ENCODE measurements around the gene CORO7. TPM values are rescaled to one million over a fixed set of nuclear protein-coding genes. Genes with fewer than 3 reads are reported as not detected.

The CORO7 gene
- total and polyA plus RNA-seq, 9 of the 15 experiments (the other 6 are each of a cell fraction or from before 2014, with no cell fraction given) = 0.45 to 77.2 (median 18.7) TPM

GRCh38 chr16:4433914-4434787 is 17.8 kb upstream of the CORO7 start (continued):
- TF ChIP-seq E2F6 (IDR thresholded peaks at IDR 0.05; ENCODE audit: borderline replicate concordance in 1 of 2, extremely low read depth in 1 of 2, insufficient read depth in 1 of 2, insufficient read length in 1 of 2, low read depth in 1 of 2, low read length in 1 of 2, poor library complexity in 1 of 2, severe bottlenecking in 1 of 2) (peak in 1 of 2 experiments; percentile 20), ZKSCAN1 (IDR thresholded peaks at IDR 0.05; ENCODE audit: low read depth, low read length) (no peak), RCOR1 (IDR thresholded peaks at IDR 0.05; ENCODE audit: borderline replicate concordance in 1 of 2, low read depth in 2 of 2, low read length in 2 of 2) (peak in 1 of 2 experiments; percentile 73; a peak in 1 of 4 replicates), CREM (IDR thresholded peaks at IDR 0.05; ENCODE audit: low read depth) (0 out of 2 replicates have a peak, but pooled peaks have one; percentile 32), POLR2AphosphoS2 (IDR thresholded peaks at IDR 0.05; ENCODE audit: low read length) (peak; percentile 95; the same call in 1 of the 2 replicates), ZNF589 (CRISPR knock-in tag; IDR thresholded peaks at IDR 0.05; ENCODE audit: low read depth) (0 out of 2 replicates have a peak, but pooled peaks have one; percentile 13), FUS (optimal IDR thresholded peaks at IDR 0.05; ENCODE audit: low read depth, low read length) (no peak), GABPB1 (CRISPR knock-in tag; IDR thresholded peaks at IDR 0.05) (peak; percentile 40; the same call in 1 of the 2 replicates), MTA2 (IDR thresholded peaks at IDR 0.05; ENCODE audit: low read depth) (no peak), MECOM (CRISPR knock-in tag; IDR thresholded peaks at IDR 0.05) (no peak), ZSCAN32 (CRISPR knock-in tag; IDR thresholded peaks at IDR 0.05) (no peak), AFF1 (IDR thresholded peaks at IDR 0.05; ENCODE audit: low read depth in 1 of 2, partially characterized antibody in 2 of 2) (peak in 1 of 2 experiments; percentile 35)
- TF ChIP-seq, protein P1, sequence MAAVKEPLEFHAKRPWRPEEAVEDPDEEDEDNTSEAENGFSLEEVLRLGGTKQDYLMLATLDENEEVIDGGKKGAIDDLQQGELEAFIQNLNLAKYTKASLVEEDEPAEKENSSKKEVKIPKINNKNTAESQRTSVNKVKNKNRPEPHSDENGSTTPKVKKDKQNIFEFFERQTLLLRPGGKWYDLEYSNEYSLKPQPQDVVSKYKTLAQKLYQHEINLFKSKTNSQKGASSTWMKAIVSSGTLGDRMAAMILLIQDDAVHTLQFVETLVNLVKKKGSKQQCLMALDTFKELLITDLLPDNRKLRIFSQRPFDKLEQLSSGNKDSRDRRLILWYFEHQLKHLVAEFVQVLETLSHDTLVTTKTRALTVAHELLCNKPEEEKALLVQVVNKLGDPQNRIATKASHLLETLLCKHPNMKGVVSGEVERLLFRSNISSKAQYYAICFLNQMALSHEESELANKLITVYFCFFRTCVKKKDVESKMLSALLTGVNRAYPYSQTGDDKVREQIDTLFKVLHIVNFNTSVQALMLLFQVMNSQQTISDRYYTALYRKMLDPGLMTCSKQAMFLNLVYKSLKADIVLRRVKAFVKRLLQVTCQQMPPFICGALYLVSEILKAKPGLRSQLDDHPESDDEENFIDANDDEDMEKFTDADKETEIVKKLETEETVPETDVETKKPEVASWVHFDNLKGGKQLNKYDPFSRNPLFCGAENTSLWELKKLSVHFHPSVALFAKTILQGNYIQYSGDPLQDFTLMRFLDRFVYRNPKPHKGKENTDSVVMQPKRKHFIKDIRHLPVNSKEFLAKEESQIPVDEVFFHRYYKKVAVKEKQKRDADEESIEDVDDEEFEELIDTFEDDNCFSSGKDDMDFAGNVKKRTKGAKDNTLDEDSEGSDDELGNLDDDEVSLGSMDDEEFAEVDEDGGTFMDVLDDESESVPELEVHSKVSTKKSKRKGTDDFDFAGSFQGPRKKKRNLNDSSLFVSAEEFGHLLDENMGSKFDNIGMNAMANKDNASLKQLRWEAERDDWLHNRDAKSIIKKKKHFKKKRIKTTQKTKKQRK (IDR thresholded peaks at IDR 0.05; ENCODE audit: borderline replicate concordance, low read depth, low read length) = no peak
- TF ChIP-seq, protein P2, sequence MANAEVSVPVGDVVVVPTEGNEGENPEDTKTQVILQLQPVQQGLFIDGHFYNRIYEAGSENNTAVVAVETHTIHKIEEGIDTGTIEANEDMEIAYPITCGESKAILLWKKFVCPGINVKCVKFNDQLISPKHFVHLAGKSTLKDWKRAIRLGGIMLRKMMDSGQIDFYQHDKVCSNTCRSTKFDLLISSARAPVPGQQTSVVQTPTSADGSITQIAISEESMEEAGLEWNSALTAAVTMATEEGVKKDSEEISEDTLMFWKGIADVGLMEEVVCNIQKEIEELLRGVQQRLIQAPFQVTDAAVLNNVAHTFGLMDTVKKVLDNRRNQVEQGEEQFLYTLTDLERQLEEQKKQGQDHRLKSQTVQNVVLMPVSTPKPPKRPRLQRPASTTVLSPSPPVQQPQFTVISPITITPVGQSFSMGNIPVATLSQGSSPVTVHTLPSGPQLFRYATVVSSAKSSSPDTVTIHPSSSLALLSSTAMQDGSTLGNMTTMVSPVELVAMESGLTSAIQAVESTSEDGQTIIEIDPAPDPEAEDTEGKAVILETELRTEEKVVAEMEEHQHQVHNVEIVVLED (CRISPR knock-in tag; IDR thresholded peaks at IDR 0.05) = no peak

Data from K562 (cell line).